HUES64 (cell line): ENCODE measurements around the gene TMC4. TPM values are rescaled to one million over a fixed set of nuclear protein-coding genes. Genes with fewer than 3 reads are reported as not detected.
"Not testable (repeated sequence)": the region's sequence is repeated elsewhere in the genome, so short reads cannot be mapped to it uniquely, and the experiment has no call there.

ENCODE experiments used
- H3K27ac ChIP-seq: 2 replicates; pipeline ENCODE4 v1.7.0; 2013; ENCODE audit warnings: low read depth, low read length, inconsistent platforms
- H3K27me3 ChIP-seq: 2 replicates; pipeline ENCODE4 v1.6.1; 2013; ENCODE audit warnings: mild to moderate bottlenecking, low read length; ENCODE audit not compliant: insufficient read depth
- H3K36me3 ChIP-seq: 2 replicates; pipeline ENCODE4 v1.6.1; 2013; ENCODE audit warnings: mild to moderate bottlenecking, low read length; ENCODE audit not compliant: insufficient read depth
- H3K4me1 ChIP-seq: 2 replicates; pipeline ENCODE4 v1.6.1; 2013; ENCODE audit warnings: mild to moderate bottlenecking, low read length, moderate library complexity; ENCODE audit not compliant: insufficient read depth
- H3K4me3 ChIP-seq: 2 replicates; pipeline ENCODE4 v1.5.1; 2013; ENCODE audit warnings: mild to moderate bottlenecking, low read length, moderate library complexity
- H3K9ac ChIP-seq: 2 replicates; pipeline ENCODE4 v1.6.1; 2013; ENCODE audit warnings: mild to moderate bottlenecking, low read depth, low read length
- H3K9me3 ChIP-seq: 2 replicates; pipeline ENCODE4 v1.6.1; 2013; ENCODE audit warnings: low read depth, low read length; ENCODE audit not compliant: insufficient read depth
- WGBS: fragments of 150-250, 120-280 bp; methylation state at CpG from one replicate; pipeline ENCODE4 v1.1.7; 2013; ENCODE audit warnings: missing lambda C conversion rate; 5-methylcytosine and 5-hydroxymethylcytosine counted together
- polyA plus RNA-seq, 2 experiments: library from polyadenylated mRNA; stranded (reverse); fragments of 50-300 nt; gene quantifications; one replicate each; pipeline ENCODE4 v1.2.3, GENCODE V29; 2013

Gene TMC4, protein sequence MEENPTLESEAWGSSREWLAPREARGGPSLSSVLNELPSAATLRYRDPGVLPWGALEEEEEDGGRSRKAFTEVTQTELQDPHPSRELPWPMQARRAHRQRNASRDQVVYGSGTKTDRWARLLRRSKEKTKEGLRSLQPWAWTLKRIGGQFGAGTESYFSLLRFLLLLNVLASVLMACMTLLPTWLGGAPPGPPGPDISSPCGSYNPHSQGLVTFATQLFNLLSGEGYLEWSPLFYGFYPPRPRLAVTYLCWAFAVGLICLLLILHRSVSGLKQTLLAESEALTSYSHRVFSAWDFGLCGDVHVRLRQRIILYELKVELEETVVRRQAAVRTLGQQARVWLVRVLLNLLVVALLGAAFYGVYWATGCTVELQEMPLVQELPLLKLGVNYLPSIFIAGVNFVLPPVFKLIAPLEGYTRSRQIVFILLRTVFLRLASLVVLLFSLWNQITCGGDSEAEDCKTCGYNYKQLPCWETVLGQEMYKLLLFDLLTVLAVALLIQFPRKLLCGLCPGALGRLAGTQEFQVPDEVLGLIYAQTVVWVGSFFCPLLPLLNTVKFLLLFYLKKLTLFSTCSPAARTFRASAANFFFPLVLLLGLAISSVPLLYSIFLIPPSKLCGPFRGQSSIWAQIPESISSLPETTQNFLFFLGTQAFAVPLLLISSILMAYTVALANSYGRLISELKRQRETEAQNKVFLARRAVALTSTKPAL
- polyA plus RNA-seq (2013, experiment 1 of 2): 1.00 TPM
- polyA plus RNA-seq (2013, experiment 2 of 2): 0.89 TPM

DNA sequence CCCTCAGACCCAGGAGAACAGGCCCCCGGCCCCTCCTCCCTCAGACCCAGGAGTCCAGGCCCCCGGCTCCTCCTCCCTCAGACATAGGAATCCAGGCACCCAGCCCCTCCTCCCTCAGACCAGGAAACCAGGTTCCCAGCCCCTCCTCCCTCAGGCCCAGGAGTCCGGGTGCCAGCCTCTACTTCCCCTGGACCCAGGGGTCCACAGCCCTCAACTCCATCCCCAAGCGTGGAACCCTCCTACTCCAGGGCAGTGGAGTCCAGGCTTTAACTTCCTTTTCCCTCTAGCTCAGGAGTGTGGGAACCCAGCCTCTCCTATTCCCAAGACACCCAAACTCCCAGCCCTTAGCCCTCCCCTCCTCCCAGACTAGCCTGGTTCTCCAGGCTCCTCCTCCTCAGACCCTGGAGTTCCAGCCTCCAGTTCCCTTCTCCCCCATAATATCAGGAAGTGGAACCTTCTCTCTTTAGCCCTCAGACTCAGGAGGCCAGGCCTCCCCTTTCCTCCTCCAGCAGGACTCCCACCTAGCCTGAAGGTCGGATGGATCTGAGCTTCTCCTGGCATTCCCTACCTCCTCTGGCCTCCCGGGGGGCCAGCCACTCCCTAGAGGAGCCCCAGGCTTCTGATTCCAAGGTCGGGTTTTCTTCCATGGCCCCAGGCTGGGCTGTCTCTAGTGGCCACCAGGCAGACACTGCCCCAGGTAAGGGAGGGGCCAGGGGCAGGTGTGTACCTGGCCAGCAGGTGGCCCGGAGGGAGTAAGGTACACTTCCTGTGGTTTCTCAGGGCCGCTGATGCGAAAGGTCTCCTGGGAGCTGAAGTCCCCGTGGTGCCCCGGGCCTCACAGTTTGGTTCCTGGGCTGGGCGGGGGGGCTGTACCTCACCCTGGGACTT is at the start of gene TMC4:
Gene TMC4, minus strand, starts transcription at position 690 of the 888 bp plus-strand sequence. Its CDS starts 43 bp downstream, at position 647.
- 28% methylated on average over 13 of the region's 13 CpGs for WGBS
- H3K4me1 ChIP-seq: no peaks in the 10 kb centered on the region
- peak within 1 kb of the TSS; percentile 55 for H3K4me3 ChIP-seq
- H3K27me3 ChIP-seq: no peaks in the 10 kb centered on the region
- no peaks in the 10 kb centered on the region for H3K9me3 ChIP-seq
- peaks cover 9% of the 10 kb centered on the region; the same call in 1 of the 2 replicates for H3K36me3 ChIP-seq
- peak within 1 kb of the TSS; percentile 41 for H3K9ac ChIP-seq
- H3K27ac ChIP-seq: peak within 1 kb of the TSS; percentile 31; the same call in 1 of the 2 replicates

DNA sequence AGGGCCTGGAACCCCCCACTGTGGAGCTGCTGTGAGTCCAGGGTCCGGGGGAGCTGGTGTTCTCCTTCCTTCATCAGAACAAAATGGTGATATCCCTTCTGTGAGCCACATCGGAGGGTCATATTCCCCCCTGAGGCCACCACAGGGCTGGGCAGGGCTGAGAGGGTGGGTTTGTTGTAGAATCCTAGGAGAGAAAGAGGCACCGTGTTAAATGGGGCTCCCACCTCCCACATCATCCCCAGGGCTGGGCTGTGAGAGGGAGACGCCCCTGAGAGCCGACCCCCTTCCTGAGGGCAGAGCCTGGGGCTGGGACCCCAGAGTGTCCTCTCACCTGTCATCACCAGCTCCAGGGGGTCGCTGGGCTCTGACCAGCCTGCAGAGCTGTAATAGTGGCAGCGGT is 49.0 kb upstream of the TMC4 start:
- not testable (repeated sequence) for H3K4me1 ChIP-seq, H3K27me3 ChIP-seq, H3K36me3 ChIP-seq, H3K9me3 ChIP-seq, H3K27ac ChIP-seq, H3K4me3 ChIP-seq, H3K9ac ChIP-seq
- no CpG with 5 or more reads among the region's 7 CpGs for WGBS

DNA sequence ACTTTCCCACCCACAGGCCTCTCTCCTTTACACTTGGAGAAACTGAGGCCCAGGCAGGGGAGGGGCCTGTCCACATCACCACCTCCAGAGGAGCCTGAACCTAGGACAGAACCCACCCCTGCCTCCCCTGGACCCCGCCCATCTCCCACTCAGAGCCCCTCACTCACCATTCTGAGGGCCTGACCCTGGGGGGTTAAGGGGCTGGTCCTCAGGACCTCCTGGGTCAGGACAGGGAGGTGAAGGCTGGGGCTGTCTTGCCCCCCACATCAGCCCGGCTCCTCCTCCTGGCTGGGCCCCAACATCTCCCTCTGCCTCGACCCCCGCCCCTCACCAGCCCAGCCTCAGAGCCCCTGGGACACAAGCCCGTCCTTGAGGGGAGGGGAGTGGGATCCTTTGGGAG is 46.7 kb upstream of the TMC4 start:
- H3K9ac ChIP-seq, H3K36me3 ChIP-seq, H3K4me1 ChIP-seq, H3K27me3 ChIP-seq, H3K4me3 ChIP-seq, H3K9me3 ChIP-seq, H3K27ac ChIP-seq: not testable (repeated sequence)
- WGBS: 80% methylated on average over 1 of the region's 5 CpGs

- no peaks in the 10 kb centered on the region for H3K27me3 ChIP-seq
- WGBS: 91% methylated on average over 25 of the region's 27 CpGs
- H3K9ac ChIP-seq: no peak overlapping the region
- H3K4me1 ChIP-seq: no peaks in the 10 kb centered on the region
- no peak overlapping the region for H3K27ac ChIP-seq
- no peaks in the 10 kb centered on the region for H3K9me3 ChIP-seq
- H3K36me3 ChIP-seq: no peaks in the 10 kb centered on the region
- H3K4me3 ChIP-seq: no peak overlapping the region
Measured at GRCh38 chr19:54218960-54219661, 46.2 kb upstream of the TMC4 start.

- no peaks in the 10 kb centered on the region for H3K36me3 ChIP-seq
- no peak overlapping the region for H3K27ac ChIP-seq
- no peak overlapping the region for H3K9ac ChIP-seq
- no peaks in the 10 kb centered on the region for H3K9me3 ChIP-seq
- H3K4me1 ChIP-seq: no peaks in the 10 kb centered on the region
- 76% methylated on average over 8 of the region's 8 CpGs for WGBS
- no peaks in the 10 kb centered on the region for H3K27me3 ChIP-seq
- no peak overlapping the region for H3K4me3 ChIP-seq
Measured at GRCh38 chr19:54218259-54218658, 45.3 kb upstream of the TMC4 start.

GRCh38 chr19:54217517-54218247 is 44.7 kb upstream of the TMC4 start:
- not testable (repeated sequence) for H3K27ac ChIP-seq, H3K27me3 ChIP-seq, H3K4me3 ChIP-seq, H3K9ac ChIP-seq, H3K9me3 ChIP-seq, H3K4me1 ChIP-seq, H3K36me3 ChIP-seq
- WGBS: 56% methylated on average over 17 of the region's 20 CpGs

GRCh38 chr19:54216869-54217268 is 43.9 kb upstream of the TMC4 start:
- no peak overlapping the region for H3K4me3 ChIP-seq
- WGBS: 76% methylated on average over 9 of the region's 9 CpGs
- H3K36me3 ChIP-seq: no peaks in the 10 kb centered on the region
- no peaks in the 10 kb centered on the region for H3K9me3 ChIP-seq
- H3K9ac ChIP-seq: no peak overlapping the region
- no peaks in the 10 kb centered on the region for H3K4me1 ChIP-seq
- no peaks in the 10 kb centered on the region for H3K27me3 ChIP-seq
- H3K27ac ChIP-seq: no peak overlapping the region

- not testable (repeated sequence) for H3K27ac ChIP-seq, H3K4me3 ChIP-seq, H3K9me3 ChIP-seq, H3K9ac ChIP-seq, H3K4me1 ChIP-seq, H3K27me3 ChIP-seq, H3K36me3 ChIP-seq
- WGBS: 96% methylated on average over 10 of the region's 19 CpGs
Measured at GRCh38 chr19:54214734-54215133, 41.8 kb upstream of the TMC4 start.

- not testable (repeated sequence) for H3K9me3 ChIP-seq, H3K27me3 ChIP-seq, H3K27ac ChIP-seq, H3K36me3 ChIP-seq, H3K4me1 ChIP-seq, H3K4me3 ChIP-seq, H3K9ac ChIP-seq
- WGBS: 70% methylated on average over 2 of the region's 5 CpGs
Measured at GRCh38 chr19:54214217-54214616, 41.3 kb upstream of the TMC4 start.

GRCh38 chr19:54211235-54211634 is 38.3 kb upstream of the TMC4 start:
- WGBS: 93% methylated on average over 12 of the region's 12 CpGs
- H3K27me3 ChIP-seq: no peaks in the 10 kb centered on the region
- H3K36me3 ChIP-seq: peaks cover 21% of the 10 kb centered on the region
- no peak overlapping the region for H3K9ac ChIP-seq
- no peak overlapping the region for H3K4me3 ChIP-seq
- H3K27ac ChIP-seq: no peak overlapping the region
- H3K4me1 ChIP-seq: no peaks in the 10 kb centered on the region
- H3K9me3 ChIP-seq: no peaks in the 10 kb centered on the region
